ENCODE results near the gene ATXN7. TPM values are rescaled to one million over a fixed set of nuclear protein-coding genes. Genes with fewer than 3 reads are reported as not detected.
A peak's percentile ranks its signal among the peaks of the same experiment; 100 is the strongest.

The ATXN7 gene
- total and polyA plus RNA-seq, 2 experiments from 2014 or later = 3.0 to 14.4 TPM

DNA sequence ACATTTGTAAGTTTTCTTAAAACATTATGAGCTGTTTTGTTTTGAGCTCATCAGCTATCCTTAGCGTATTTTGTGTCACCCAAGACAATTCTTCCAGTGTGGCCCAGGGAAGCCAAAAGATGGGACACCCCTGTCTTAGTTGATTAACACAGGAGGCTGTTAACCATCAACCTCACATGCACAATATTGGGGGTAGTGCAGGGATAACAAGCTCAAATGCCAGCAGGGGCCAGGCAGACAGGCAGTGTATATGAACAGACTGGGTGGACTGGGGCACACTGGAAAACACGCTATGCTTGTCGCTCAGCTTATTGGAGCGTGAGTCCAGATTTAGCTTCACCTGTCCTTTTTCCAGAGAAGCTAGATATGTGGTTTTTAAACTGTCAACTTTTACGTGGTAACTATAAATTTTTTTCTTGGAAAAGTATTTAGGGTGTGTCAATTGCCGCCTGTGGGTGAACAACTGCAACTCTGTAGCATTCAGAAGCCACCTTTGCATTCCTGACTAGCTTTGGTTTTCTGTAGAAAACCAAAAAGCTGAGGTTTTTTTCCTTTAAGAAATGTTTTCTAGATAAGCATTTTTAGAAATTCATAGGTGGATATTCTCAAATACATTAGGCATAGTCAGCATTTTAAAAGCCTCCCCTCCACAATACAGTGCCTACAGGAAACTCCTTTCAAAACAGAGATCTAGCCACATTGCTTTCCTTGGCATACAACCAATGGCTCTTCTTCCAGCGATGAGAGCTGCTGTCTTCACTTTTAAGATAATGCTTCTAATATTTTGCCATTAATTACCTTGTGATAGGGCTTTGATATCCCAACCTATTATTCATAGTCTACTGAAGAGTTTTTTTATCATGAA lies 145.1 kb downstream of the ATXN7 start:
- no peak for DNase-seq (ENCODE audit: low spot score)
- Histone ChIP-seq H3K4me1 (ENCODE audit: insufficient read depth) (no peaks in the 10 kb centered on the region), H3K27me3 (no peaks in the 10 kb centered on the region), H3K36me3 (replicated peaks; ENCODE audit: insufficient read depth, low read depth) (peaks cover 3% of the 10 kb centered on the region), H4K20me1 (ENCODE audit: insufficient read depth, poor library complexity, severe bottlenecking) (no peaks in the 10 kb centered on the region), H3K27ac (peak overlapping the region; percentile 26), H3K9me3 (ENCODE audit: low read depth) (no peaks in the 10 kb centered on the region), H2AFZ (no peak overlapping the region), H3K9me2 (replicated peaks; ENCODE audit: insufficient read depth) (no peaks in the 10 kb centered on the region), H3K79me2 (peaks cover 15% of the 10 kb centered on the region), H3K4me2 (no peak overlapping the region), H3K4me3 (no peak overlapping the region)
- 79% methylated on average over 7 of the region's 7 CpGs for WGBS (ENCODE audit: low lambda C conversion rate, missing lambda C conversion rate)
- no peak for TF ChIP-seq CTCF (IDR thresholded peaks at IDR 0.05; ENCODE audit: poor library complexity)
- no peak for TF ChIP-seq EZH2 (IDR thresholded peaks at IDR 0.05; ENCODE audit: borderline replicate concordance)
- no peak for TF ChIP-seq EZH2phosphoT487 (IDR thresholded peaks at IDR 0.05; ENCODE audit: low read depth, severe bottlenecking, unreplicated experiment)

GRCh38 chr3:64009528-64009927 lies 145.9 kb downstream of the ATXN7 start:
- peaks cover 21% of the 10 kb centered on the region for H3K79me2 ChIP-seq
- H3K4me2 ChIP-seq = no peak overlapping the region
- H4K20me1 ChIP-seq (ENCODE audit: insufficient read depth, poor library complexity, severe bottlenecking) = no peaks in the 10 kb centered on the region
- no peaks in the 10 kb centered on the region for H3K9me2 ChIP-seq (replicated peaks; ENCODE audit: insufficient read depth)
- no peaks in the 10 kb centered on the region for H3K27me3 ChIP-seq
- no peak overlapping the region for H3K4me3 ChIP-seq
- 89% methylated on average over 7 of the region's 7 CpGs for WGBS (ENCODE audit: low lambda C conversion rate, missing lambda C conversion rate)
- H3K27ac ChIP-seq = no peak overlapping the region
- H3K9me3 ChIP-seq (ENCODE audit: low read depth) = no peaks in the 10 kb centered on the region
- peaks cover 3% of the 10 kb centered on the region for H3K36me3 ChIP-seq (replicated peaks; ENCODE audit: insufficient read depth, low read depth)
- H2AFZ ChIP-seq = no peak overlapping the region
- no peak for DNase-seq (ENCODE audit: low spot score)
- TF ChIP-seq EZH2phosphoT487 (IDR thresholded peaks at IDR 0.05; ENCODE audit: low read depth, severe bottlenecking, unreplicated experiment) (no peak), CTCF (IDR thresholded peaks at IDR 0.05; ENCODE audit: poor library complexity) (no peak), EZH2 (IDR thresholded peaks at IDR 0.05; ENCODE audit: borderline replicate concordance) (no peak)
- H3K4me1 ChIP-seq (ENCODE audit: insufficient read depth) = no peaks in the 10 kb centered on the region

- no peaks in the 10 kb centered on the region for H4K20me1 ChIP-seq (ENCODE audit: insufficient read depth, poor library complexity, severe bottlenecking)
- H3K27ac ChIP-seq = no peak overlapping the region
- TF ChIP-seq CTCF (IDR thresholded peaks at IDR 0.05; ENCODE audit: poor library complexity) = no peak
- no peak for TF ChIP-seq EZH2phosphoT487 (IDR thresholded peaks at IDR 0.05; ENCODE audit: low read depth, severe bottlenecking, unreplicated experiment)
- no peak for TF ChIP-seq EZH2 (IDR thresholded peaks at IDR 0.05; ENCODE audit: borderline replicate concordance)
These were observed 146.5 kb downstream of the ATXN7 start for GRCh38 chr3:64010199-64010598.

More at GRCh38 chr3:64010199-64010598, 146.5 kb downstream of the ATXN7 start:
- H3K79me2 ChIP-seq = peaks cover 25% of the 10 kb centered on the region
- H3K9me3 ChIP-seq (ENCODE audit: low read depth) = no peaks in the 10 kb centered on the region
- no peaks in the 10 kb centered on the region for H3K9me2 ChIP-seq (replicated peaks; ENCODE audit: insufficient read depth)
- no peaks in the 10 kb centered on the region for H3K27me3 ChIP-seq
- WGBS (ENCODE audit: low lambda C conversion rate, missing lambda C conversion rate) = 92% methylated on average over 5 of the region's 5 CpGs
- H2AFZ ChIP-seq = no peak overlapping the region
- no peak overlapping the region for H3K4me2 ChIP-seq
- peaks cover 3% of the 10 kb centered on the region for H3K36me3 ChIP-seq (replicated peaks; ENCODE audit: insufficient read depth, low read depth)
- no peak for DNase-seq (ENCODE audit: low spot score)
- H3K4me1 ChIP-seq (ENCODE audit: insufficient read depth) = no peaks in the 10 kb centered on the region
- H3K4me3 ChIP-seq = no peak overlapping the region

Data from hepatocyte (in vitro differentiated cells).